NT2/D1 (cell line): Measurements from ENCODE around the gene OTUD7B.

Source experiments
- YY1 ChIP-seq: IDR thresholded peaks from 2 replicates; pipeline ENCODE4 v1.6.1; 2011; ENCODE audit not compliant: insufficient read length, insufficient read depth
- ZNF274 ChIP-seq: IDR thresholded peaks from 2 replicates; pipeline ENCODE4 v1.6.1; 2011; ENCODE audit warnings: mild to moderate bottlenecking, low read depth, low read length

DNA sequence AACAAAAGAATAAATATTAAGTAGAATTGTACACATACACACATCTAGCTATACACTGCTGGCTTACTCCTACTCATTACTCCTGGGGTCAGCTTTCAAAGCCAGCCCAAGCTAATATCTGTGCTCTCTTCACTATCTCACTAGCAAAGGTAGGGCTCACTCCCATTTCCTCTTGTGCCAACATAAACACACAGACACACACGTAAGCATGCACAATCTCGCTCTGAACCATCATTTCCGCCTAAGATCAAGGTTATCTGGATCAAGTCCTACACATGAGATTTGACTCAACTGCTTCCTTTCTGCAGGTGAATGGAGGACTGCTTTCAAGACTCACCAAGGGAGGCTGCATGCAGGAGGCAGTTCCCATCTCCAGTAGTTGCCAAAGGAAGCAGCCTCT, 45.1 kb downstream of the OTUD7B start:
- no peak for TF ChIP-seq ZNF274
- TF ChIP-seq YY1, result no peak
